Skin epidermis (tissue), 12 donors: ENCODE data around the gene TPX2.

Experiments
- H3K27ac ChIP-seq, 21 experiments: fragments of 200-600 bp; sonication (generic) in 11 of 21; one replicate each; pipeline ENCODE4 v1.5.0; 2020; ENCODE audit warnings: mild to moderate bottlenecking in 3 of 21, inconsistent platforms in 2 of 21, moderate library complexity in 2 of 21
- H3K4me3 ChIP-seq, 7 experiments: fragments of 200-600 bp; sonication (generic) in 2 of 7; one replicate each; pipeline ENCODE4 v1.5.0; 2020; ENCODE audit warnings: inconsistent platforms in 2 of 7, mild to moderate bottlenecking in 2 of 7, moderate library complexity in 1 of 7

Gene TPX2, protein sequence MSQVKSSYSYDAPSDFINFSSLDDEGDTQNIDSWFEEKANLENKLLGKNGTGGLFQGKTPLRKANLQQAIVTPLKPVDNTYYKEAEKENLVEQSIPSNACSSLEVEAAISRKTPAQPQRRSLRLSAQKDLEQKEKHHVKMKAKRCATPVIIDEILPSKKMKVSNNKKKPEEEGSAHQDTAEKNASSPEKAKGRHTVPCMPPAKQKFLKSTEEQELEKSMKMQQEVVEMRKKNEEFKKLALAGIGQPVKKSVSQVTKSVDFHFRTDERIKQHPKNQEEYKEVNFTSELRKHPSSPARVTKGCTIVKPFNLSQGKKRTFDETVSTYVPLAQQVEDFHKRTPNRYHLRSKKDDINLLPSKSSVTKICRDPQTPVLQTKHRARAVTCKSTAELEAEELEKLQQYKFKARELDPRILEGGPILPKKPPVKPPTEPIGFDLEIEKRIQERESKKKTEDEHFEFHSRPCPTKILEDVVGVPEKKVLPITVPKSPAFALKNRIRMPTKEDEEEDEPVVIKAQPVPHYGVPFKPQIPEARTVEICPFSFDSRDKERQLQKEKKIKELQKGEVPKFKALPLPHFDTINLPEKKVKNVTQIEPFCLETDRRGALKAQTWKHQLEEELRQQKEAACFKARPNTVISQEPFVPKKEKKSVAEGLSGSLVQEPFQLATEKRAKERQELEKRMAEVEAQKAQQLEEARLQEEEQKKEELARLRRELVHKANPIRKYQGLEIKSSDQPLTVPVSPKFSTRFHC

DNA sequence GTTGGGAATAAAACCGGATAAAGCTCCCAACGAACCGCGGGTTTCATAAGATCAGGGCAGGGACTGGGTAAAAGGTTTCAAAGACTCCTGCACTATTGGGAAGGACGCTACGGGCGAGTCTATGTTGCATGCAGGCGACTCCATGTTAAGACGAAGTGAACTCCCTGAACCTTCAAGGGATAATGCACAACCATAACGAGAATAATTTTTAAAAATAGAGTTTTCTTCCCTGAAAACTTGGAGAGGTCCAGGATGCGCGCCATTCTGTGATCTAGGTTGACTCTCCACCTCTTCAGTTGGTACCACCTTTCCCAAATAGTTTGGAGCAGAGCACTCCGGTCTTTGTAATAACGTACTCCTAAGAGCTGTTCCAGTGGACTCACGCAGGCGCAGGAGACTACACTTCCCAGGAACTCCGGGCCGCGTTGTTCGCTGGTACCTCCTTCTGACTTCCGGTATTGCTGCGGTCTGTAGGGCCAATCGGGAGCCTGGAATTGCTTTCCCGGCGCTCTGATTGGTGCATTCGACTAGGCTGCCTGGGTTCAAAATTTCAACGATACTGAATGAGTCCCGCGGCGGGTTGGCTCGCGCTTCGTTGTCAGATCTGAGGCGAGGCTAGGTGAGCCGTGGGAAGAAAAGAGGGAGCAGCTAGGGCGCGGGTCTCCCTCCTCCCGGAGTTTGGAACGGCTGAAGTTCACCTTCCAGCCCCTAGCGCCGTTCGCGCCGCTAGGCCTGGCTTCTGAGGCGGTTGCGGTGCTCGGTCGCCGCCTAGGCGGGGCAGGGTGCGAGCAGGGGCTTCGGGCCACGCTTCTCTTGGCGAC lies at the start of gene TPX2:
Gene TPX2, plus strand, starts transcription at position 562 of the 821 bp plus-strand sequence. CDS start 18,187 bp downstream, outside the sequence.
- Histone ChIP-seq H3K27ac (peak within 1 kb of the TSS in 20 of 21 experiments; percentile 1 to 86 (median 70)), H3K4me3 (peak within 1 kb of the TSS; percentile 67 to 92 (median 79))

GRCh38 chr20:31690124-31690666 lies 48.9 kb upstream of the TPX2 start:
- Histone ChIP-seq H3K27ac (peak overlapping the region in 4 of 21 experiments; percentile 10 to 61 (median 22)), H3K4me3 (no peak overlapping the region)

DNA sequence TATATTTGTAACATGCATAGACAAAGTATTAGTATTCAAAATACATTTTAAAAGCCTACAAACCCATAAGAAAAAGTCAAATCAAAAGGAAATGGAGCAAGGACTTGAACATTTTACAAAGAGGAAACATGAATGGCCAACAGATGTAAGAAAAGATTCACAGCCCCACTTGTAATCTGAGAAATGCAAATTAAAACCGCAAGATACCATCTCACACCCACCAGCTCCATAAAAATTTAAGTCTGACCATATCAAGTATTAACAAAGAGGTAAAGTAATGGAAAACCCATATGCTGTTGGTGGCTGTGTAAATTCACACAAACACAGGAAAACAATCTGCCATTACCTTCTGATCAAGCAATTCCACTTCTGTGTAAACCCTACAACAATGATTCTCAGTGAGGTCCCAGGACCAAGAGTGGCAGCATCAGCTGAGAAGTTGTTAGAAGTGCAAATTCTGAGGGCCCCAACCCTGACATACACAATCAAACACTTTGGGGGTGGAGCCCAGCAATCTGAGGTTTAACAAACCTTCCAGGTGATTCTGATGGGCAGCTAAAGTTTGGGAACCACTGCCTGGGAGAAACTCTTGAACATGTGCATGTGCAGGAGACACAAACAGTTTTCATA lies 47.3 kb upstream of the TPX2 start:
- Histone ChIP-seq H3K4me3 (no peak overlapping the region), H3K27ac (peak overlapping the region in 11 of 21 experiments; percentile 6 to 66 (median 34))

DNA sequence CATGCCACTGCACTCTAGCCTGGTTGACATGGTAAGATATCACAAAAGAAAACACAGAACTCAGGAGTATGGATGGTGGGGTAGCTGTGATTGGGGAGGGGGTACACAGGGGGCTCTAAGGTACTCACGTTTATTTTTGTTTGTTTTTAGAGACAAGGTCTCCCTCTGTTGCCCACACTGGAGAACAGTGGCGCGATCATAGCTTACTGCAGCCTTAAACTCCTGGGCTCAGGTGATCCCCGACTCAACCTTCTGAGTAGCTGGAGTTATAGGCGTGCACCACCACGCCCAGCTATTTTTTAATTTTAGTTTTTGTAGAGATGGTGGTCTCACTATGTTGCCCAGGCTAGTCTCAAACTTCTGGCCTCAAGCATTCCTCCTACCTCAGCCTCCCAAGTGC lies 45.7 kb upstream of the TPX2 start:
- Histone ChIP-seq H3K4me3 (no peak overlapping the region), H3K27ac (peak overlapping the region in 4 of 21 experiments; percentile 16 to 84 (median 43))

- Histone ChIP-seq H3K27ac (peak overlapping the region in 15 of 21 experiments; percentile 18 to 84 (median 57)), H3K4me3 (no peak overlapping the region)
These were observed 45.0 kb upstream of the TPX2 start for GRCh38 chr20:31693987-31694661.

- Histone ChIP-seq H3K4me3 (no peak overlapping the region), H3K27ac (peak overlapping the region in 15 of 21 experiments; percentile 2 to 84 (median 59))
These were observed 44.1 kb upstream of the TPX2 start for GRCh38 chr20:31694842-31695593.

DNA sequence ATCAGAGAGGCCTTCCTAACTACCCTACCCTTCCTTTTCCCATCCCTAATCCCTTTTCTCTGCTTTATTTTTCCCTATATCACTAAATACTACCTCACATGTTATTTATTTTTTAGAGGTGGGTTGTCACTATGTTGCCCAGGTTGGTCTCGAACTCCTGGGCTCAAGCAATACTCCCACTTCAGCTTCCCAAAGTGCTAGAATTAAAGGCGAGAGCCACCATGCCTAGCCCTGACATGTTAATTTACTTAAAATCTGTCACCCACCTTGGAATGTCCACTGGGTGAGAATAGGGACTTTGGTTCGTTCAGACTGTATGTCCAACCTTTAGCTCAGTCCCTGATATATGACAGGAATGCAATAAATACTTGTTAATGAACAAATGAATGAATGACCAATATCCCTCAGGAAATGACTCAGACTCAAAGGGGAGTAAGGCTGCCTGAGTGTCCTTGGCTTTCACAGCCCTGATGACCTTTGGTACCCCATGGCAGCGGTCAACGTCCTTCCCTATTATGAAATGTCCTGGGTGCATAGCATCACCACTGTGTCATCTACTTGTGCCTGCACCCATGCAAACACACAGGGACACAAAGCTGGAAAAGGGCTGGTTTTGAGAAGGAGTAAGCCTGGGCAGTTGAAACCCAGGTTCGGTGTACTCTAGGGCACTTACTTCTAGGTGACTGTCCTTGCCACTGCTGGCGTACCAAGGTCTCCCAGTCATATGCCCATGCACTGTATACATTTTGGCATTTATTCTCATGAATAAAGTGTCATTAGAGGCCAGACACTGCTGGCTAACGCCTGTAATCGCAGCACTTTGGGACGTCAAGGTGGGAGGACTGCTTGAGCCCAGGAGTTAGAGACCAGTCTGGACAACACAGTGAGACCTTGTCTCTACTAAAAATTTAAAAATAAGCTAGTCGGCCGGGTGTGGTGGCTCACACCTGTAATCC lies 43.0 kb upstream of the TPX2 start:
- peak overlapping the region in 9 of 21 experiments; percentile 18 to 84 (median 59) for H3K27ac ChIP-seq

DNA sequence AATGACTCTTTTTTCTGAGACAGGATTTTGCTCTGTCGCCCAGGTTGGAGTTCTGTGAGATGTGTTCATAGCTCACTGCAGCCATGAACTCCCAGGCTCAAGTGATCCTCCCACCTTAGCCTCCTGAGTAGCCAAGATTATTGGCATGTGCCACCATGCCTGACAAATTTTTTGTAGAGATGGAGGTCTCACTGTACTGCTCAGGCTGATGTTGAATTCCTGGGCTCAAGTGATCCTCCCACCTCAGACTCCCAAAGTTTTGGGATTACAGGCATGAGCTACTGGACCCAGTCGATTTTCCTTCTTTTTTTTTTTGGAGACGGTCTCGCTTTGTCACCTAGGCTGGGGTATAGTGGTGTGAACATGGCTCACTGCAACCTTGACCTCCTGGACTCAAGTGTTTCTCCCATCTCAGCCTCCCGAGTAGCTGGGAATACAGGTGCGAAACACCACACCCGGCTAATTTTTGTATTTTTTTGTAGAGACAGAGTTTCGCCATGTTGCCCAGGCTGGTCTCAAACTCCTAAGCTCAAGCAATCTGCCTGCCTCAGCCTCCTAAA lies 40.8 kb upstream of the TPX2 start:
- peak overlapping the region in 20 of 21 experiments; percentile 36 to 92 (median 77) for H3K27ac ChIP-seq
- H3K4me3 ChIP-seq: no peak overlapping the region

More for the DNA sequence above, 43.0 kb upstream of the TPX2 start:
- H3K4me3 ChIP-seq: no peak overlapping the region

DNA sequence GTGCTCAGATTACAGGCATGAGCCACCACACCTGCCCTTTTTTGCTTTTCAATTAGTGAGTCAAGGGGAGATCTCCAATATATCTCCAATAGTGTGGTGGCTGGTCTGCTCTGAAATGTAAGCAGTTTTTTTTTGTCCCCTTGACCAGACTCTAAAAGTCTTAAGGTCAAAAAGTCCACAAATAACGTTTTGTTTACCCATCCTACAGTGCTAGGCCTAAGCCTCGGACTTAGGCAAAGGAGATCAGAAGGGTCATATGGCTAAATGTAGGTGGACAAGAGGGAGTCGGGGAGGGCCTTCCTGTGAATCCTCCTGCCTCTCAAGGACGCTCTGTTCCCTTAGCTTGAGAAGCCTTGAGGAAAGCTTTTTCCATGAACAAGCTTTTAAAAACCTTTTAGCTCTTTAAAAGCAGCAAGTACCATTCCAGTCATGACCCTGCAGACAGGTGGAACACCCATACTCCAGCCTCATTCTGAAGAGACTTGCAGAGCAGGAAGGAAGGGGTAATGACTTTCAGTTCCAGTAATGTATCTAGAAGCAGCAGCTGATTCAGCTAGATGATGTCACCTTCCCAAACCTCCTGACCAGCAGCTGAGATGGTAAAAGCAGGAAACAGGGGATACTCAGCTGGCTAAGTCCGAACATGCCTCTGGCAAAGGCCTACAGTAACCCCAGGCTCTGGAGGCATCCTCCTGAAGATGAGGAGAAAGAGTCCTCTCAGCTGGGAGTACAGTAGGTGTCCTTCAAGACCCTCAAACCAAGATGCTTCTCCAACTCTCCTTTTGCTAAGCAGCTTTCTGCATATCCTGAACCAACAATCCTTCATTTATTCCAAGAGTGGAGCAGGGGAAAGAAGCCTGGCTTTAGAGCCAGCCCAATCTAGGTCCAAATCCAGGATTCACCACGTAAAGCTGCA lies 40.0 kb upstream of the TPX2 start:
- H3K4me3 ChIP-seq: no peak overlapping the region

DNA sequence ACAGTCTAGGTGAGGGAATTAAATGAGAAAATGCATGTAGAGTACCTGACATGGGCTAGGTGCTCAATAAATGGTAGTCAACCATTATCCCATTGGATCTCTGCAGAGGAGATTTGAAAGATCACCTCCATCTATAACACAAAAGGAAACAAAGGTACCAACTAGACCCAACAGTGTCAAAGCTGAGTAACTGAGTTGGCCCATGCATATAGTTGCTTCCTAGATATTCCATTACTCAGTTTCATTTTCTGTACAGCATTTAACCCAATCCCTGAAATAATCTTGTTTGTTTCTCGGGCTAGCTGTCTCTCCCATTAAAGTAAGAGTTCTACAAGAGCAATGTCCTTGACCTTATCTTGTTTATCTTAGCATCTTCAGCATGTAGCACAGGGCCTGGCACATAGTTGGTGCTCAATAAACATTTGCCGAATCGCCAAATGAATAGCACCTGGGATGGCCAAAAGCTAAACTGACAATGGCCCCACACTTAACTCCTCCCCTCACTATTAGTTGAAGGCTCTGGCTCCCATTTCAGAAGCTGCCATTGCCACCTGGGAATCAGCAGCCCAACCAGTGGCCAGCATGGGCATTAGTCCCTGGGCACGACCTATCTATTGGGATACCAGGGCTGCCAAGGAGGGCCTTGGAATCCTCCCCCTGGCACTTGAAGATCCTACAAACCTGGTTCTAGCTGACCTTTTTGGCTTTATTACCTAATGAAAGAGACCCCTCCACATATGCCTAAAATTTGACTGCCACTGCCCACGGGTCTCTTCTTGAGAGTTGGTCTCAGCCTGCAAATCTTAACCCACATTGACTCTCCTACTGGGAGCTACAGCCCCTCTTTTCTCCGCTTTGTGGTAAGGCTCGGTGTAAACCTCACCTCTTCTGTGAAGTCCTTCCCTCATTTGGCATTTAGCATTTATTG lies 39.0 kb upstream of the TPX2 start:
- H3K4me3 ChIP-seq: no peak overlapping the region
- peak overlapping the region in 20 of 21 experiments; percentile 44 to 92 (median 77) for H3K27ac ChIP-seq

More for the DNA sequence above, 40.0 kb upstream of the TPX2 start:
- H3K27ac ChIP-seq: peak overlapping the region in 20 of 21 experiments; percentile 58 to 92 (median 77)

GRCh38 chr20:31700747-31701146 lies 38.3 kb upstream of the TPX2 start:
- Histone ChIP-seq H3K27ac (peak overlapping the region in 15 of 21 experiments; percentile 7 to 92 (median 80)), H3K4me3 (no peak overlapping the region)

DNA sequence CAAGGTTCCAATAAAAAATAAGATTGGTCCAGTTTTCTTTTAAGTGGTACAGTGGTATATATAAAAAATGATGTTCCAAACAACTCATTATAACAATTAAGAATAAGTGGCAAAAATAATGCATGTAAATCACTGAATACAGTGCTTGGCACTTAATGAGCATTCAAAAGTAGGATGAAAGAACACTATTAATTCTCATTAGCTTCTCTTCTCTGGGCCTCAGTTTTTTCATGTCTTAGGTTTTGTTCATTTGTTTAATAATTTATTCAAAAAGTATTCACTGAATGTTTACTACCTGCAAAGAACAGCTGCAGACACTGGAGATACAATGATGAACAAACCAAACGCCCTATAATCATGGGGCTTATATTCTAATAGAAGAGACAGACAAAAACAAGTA lies 37.5 kb upstream of the TPX2 start:
- H3K27ac ChIP-seq: peak overlapping the region in 11 of 21 experiments; percentile 3 to 89 (median 55)
- H3K4me3 ChIP-seq: no peak overlapping the region

DNA sequence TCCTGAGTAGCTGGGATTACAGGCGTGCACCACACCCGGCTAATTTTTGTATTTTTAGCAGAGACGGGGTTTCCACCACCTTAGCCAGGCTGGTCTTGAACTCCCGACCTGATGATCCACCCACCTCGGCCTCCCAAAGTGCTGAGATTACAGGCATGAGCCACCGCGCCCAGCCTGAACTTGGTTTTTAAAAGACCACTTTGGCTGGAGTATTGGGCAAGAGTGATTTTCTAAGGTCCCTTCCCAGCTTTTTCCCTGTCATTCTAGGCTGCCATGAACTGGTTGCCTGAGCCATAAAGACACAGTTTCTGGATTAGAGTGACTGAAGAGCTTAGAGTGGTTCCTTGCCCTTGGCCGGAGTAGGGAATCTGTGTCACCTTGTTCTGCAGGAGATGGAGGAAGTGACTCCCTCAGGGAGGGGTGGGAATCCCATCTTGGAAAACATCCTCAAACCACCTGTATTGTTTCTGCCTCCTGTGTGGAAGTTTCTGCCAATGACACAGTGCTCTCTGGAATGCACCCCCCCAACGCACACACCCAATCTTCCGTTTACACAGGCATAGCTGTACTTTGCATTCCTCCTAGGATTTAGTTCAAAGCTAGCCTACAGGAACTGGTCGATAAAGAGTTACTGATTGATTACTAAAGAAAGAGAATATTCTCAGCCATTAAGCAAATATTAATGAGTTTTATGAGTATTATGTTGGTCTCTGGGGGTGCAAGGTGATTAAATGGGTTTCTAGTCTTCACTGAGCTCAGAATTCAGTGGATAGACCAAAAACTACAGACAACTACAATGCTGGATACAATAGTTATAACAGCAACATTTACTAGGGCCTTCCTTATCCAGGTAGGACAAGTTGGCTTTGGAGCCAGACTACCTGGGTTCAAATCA lies 34.6 kb upstream of the TPX2 start:
- peak overlapping the region in 13 of 21 experiments; percentile 18 to 74 (median 61) for H3K27ac ChIP-seq

More for the DNA sequence above, 34.6 kb upstream of the TPX2 start:
- no peak overlapping the region for H3K4me3 ChIP-seq
